GM21423 (cell line): ENCODE results near the gene TSG101.

Experiments used
- ATAC-seq: cut with Tn5 transposase; IDR thresholded peaks from one replicate; pipeline ENCODE4 v1.9.1; 2021; ENCODE audit warnings: mild to moderate bottlenecking, moderate library complexity; ENCODE audit not compliant: unreplicated experiment

The TSG101 gene, protein sequence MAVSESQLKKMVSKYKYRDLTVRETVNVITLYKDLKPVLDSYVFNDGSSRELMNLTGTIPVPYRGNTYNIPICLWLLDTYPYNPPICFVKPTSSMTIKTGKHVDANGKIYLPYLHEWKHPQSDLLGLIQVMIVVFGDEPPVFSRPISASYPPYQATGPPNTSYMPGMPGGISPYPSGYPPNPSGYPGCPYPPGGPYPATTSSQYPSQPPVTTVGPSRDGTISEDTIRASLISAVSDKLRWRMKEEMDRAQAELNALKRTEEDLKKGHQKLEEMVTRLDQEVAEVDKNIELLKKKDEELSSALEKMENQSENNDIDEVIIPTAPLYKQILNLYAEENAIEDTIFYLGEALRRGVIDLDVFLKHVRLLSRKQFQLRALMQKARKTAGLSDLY

DNA sequence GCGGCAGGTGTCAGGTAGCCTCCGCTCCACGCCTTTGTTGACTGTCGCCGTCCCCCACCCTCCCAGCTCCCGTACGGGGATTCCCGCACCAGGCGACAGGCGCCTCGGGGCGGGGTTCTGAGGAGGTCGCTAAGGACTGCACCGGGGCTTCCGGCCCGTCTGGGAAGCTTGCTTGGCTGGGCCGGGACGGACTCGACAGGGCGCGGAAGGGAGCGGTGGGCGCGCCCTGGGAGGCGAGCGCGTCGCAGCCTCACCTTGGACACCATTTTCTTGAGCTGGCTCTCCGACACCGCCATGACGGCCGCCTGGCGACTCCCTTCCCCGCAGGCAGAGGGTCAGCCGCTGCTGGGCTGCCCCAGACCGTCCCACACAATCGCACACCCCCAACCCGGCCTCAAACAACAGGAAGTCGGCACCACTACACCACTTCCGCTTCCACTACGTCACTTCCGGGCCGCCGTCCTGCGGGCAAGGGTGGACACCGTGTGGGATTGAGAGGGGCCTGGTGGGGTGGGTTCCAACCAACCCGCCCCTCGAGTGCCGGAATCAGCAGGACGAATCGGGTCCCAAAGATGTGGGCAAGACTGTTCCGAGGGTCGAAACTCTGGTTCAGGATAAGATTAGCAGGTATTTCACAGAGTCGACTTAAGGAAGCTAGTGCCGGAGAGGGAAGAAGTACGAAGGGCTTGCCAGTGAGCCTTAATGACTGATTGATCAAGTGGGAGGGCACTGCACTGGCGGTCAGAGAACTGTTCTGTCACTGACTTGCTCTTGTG lies at the start of gene TSG101:
TSG101 (minus strand) TSS at position 422 of the 776 bp plus-strand sequence; CDS start at position 296, 126 bp downstream.
- ATAC-seq = peak; percentile 96

DNA sequence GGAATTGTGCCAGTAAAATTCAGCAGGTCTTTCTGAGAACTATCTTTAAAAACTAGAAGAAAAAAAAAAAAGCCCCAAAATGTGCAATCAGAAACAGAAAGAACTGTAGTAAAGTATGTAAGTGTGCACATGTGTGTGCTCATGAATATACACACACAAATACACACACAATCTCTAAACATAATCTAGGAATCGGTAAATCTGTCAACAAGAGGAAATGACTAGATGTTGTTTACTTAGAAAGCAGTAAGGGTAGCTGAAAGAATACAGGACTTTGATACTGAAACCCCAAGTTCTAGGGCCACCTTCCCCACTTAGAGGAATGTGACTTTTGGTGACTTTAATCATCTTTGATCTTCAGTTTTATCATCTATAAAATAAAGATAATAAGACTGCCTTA lies 48.6 kb upstream of the TSG101 start:
- ATAC-seq = no peak

DNA sequence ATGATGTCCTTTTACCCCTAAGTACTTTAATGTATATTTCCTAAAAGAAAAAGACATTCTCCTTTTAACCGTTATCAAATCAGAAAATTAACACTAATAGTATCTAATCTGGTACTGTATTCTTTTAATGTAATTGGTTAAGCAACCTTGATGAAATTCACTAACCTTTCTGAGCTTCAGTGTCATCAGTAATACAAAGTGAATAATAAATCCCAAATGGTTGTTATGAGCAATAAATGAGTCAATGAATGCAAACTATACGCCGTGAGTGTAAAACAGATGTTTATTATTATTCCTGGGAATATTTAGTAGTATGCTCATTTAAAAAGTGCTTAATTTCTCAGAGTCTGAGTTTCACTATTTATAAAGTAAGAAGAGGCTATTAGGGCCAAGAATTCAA lies 40.3 kb upstream of the TSG101 start:
- no peak for ATAC-seq

DNA sequence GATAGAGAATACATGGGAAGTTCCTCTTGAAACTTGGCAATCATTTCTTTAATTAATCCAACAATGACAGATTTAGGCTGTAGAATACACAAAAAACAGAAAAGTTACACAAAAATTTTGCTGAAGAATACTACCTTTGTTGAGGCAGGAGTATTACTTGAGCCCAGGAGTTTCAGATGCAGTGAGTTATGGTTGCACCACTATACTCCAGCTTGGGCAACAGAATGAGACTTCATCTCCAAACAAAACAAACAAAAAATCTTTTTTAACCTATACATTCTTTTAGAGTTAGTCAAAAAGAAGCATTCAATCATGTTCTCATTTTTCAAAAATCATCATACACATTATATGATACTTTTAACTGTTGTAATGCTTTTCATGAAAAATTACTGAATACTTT lies 39.7 kb upstream of the TSG101 start:
- ATAC-seq = no peak

DNA sequence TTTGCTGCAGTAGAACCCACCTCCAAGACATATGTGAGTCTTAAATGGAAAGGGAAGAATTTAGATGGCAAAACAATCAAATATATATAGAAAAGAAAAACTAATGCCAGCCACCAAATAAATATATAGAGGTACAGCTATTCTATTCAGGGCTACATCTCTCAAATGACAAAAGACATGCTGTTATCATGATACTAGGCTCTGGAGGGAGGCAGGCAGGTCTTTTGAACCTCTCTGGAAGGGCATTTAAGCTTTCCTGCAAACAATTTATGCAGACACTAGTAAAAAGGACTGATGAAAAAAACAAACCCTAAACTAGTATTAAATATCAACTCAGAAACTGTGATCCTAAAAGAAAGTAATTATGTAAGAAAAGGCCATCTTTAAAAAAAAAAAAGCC lies 37.4 kb upstream of the TSG101 start:
- no peak for ATAC-seq

DNA sequence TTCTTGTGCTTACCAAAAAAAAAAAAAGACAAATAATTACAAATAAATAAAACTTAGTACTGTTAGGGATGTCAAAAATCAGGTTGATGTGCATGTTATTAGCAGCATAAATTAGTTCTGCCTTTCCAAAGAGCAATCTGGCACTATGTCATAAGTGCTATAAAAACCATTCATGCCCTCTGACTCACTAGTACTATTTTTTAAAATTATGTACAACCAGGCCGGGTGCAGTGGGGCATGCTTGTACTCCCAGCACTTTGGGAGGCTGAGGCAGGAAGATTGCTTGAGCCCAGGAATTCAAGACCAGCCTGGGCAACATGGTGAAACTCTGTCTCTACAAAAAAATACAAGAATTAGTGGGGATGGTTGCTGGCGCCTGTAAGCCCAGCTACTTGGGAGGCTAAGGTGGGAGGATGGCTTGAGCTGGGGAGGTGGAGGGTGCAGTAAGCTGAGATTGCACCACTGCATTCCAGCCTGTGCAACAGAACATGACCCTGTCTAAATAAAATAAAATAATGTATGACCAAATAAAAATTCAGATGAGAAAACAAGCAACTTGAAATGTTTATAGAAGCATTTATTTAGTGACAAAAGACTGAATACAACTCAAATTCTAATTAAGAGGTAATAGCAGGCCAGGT lies 36.5 kb upstream of the TSG101 start:
- no peak for ATAC-seq

DNA sequence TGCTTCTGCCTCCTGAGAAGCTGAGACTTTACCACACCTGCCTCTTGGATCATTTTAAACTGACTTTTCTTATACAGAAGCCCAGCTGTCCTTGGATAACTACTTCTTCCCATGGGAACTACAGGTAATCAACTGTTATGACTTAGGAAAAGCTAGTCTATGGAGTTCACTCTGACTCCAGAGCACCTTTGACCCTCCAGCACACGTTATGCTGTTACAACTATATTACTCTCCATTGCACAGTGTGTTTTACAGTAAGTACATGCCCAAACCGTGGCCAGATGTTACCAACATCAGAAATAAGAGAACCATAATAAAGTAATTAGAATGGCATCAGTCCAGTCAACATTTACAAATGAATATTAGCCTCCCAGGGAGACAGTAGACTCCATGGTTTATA lies 21.3 kb upstream of the TSG101 start:
- no peak for ATAC-seq

DNA sequence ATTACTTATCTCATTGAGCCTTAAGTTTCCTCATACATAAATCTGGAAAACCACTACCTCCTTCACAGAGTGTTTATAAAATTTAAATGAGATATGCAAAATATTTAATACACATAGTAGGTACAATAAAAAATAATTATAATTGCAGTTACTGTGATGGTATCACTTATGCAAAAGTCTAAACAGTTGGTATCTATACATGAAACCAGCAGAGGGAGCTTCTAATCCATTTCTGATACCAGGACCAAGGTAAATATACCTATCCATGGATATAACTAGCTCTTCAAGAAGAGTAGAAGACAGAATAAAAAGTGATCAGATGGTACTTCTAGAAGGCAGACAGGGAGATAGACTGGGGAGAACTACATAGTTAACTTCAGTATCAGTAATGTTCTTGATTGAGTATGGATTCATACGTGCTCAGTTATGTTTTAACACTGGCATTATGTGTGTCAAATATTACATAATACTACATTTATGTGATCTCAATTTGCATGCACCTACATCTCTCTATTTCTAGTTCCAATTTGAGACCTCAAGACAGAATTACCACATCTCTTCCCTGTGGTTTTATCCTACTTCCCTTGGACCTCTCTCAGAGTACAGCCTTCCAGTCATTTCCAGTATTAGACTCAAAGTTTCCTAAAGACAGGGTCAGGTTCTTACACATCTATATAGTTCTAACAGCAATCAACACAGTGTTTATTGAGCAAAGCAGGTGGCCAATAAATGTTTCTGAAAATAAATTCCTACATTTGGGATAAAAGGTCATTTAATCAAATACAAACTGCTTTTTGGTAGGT lies 13.7 kb upstream of the TSG101 start:
- ATAC-seq = peak; percentile 49

DNA sequence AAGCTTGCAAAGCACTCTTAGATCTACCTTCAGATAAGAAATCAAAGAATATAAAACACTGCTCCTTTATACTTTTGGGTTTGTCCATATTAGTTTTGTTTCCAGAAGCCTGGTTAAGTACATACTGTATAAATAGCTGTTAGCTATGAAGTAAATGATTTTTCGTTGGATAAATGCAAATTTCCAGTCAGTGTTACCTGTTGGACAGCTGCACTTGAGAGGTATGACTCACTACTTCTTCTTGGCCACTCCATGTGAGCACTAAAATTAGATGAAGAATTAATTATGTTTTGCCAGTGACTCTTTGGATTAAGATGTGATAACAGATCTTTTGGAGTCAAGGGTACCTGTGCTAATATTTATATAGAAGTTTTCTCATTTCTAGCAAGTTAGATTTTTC lies 9.5 kb upstream of the TSG101 start:
- no peak for ATAC-seq

DNA sequence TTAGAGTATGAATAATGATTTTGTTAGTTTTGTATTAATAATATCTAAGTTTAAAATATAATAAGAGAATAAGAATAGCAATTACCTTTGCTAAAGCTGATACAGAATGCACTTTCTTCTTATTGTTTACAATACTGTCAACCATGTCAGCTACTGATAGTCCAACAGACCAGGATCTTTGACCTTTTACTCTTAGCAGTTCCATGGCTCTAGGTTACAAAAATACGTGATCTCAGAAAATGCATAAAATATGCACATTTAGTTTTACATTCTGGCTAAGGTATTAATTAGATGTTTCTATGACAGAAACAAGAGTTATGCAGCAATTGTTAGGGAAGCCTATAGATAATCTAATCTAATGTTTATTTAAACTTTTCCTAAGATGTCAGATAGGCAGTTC lies 7.5 kb upstream of the TSG101 start:
- ATAC-seq = no peak

DNA sequence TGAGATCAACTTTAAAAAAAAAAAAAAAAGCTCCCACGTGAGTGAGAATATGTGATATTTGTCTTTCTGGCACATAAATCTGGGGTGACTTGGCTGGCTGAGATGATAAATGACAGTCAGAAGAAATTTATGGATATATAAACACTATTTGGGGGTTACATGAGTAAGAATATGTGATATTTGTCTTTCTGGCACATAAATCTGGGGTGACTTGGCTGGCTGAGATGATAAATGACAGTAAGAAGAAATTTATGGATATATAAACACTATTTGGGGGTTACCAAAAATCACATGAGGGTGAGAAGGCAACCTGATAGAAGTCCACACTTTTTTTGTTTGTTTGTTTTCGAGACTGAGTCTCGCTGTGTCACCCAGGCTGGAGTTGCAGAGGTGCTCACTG lies 6.6 kb upstream of the TSG101 start:
- no peak for ATAC-seq

DNA sequence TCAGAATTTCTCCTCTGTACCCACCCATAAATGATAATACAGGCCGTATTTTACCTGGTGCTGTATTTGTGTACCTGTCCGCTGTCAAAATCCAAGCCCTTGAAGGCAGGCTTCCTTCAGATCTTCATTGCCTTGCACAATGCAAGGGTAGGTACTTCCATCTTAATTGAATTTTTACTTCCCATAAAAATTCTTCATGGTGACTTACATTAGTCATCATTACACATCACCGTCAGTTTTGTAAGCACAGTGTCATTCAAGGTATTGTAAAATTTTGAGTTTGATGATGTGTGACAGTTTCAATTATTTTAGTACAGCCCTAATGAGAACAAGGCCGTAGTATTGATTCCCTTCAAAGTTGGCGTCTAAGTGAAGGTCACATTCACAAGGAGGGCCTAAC lies 770 bp upstream of the TSG101 start:
- no peak for ATAC-seq

DNA sequence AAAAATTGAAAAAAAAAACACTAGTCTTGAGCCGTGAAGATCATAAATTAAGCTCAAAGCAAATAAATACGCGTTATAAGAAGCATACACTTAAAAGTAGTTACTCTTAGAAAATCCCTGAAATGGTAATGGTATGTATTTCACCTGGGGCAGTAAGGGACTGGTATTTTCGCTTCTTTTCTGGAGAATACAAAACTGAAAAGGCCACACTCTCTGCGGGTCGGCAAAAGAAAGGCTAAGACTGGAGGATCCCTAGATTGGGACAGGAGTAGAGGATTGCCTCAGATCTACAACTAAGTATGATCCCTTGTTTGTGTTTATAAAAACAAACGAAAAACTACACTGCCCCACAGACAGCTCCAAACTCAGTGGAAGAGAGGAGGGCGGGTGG lies 617 bp downstream of the TSG101 start:
- ATAC-seq = no peak

DNA sequence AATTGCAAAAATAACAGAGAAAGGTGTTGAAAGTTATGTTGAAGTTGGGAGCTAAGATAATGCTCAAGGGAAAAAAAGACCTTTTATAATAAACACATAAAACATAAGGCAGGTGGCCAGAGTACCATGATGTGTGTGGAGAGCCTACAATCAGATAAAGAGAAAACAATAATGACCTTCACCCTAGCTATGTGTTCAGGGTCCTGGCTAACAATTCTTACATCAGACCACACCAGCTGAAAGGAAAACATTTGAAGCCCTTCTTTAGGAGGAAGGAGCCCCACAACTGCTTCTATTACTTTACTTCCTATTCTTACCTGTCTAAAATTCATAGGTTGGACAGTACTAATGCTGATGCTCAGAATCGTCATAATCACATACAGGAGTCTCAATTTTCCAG lies 2.5 kb downstream of the TSG101 start:
- ATAC-seq = no peak

DNA sequence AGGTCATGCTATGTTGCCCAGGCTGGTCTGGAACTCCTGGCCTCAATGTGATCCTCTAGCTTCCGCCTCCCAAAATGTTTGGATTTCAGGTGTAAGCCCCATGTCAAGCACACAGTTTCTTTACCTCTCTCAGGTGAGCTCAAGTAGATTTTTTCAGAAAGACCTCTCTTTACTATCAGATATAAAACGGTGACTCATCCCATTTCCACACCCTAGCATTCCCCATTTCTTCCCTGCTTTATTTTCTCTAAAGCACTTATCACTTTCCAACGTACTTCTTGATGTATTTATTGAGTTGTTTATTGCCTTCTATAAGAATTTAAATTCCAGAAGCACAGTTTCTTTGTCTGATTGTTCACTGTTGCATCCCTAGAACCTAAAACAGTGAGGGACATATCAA lies 3.7 kb downstream of the TSG101 start:
- ATAC-seq = no peak

DNA sequence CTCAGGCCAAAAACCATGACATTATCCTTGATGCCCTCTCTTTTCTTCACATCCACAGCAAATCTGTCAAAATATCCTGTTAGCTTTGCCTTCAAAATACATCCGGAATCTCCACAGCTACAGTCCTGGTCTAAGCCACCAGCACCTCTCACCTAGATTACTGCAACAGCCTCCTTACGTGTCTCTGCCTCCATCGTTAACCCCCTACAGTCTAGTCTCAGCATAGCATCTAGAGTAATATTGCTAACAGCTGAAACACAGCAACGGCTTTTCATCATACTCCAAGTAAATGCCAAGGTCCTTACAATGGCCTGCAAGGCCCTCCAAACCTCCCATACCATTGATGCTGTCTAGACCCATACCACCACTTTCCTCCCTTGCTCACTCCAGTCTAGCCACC lies 4.4 kb downstream of the TSG101 start:
- ATAC-seq = no peak

DNA sequence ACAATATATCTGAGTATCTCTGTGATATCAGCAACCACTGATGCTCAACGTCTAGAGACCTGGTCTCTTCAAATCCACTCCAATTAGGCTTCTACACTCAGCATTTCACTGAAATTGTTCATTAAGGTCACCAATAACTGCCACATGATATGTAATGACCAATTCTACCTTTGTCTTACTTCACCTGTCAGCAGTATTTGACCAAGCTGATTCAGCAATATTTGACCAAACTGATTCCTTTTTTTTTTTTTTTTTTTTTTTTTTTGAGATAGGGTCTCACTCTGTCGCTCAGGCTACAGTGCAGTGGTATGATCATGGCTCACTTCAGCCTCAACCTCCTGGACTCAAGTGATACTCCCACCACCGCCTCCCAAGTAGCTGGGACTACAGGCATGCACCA lies 5.6 kb downstream of the TSG101 start:
- ATAC-seq = no peak

DNA sequence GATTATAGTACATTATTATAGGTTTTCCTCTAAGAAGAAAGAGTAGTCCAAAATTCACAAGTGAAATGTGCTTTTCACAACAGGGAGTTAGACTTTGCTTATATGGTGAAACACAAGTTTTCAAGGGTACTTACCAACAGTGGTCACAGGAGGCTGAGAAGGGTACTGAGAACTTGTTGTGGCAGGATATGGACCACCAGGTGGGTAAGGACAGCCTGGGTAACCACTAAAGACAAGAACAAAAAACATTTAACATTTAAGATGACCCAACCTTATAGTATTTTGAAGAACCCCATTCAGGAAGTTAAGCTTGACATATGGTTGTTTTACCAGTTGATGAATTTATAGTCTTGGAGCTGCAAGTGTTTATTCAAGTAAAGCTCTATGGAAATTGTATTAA lies 24.4 kb downstream of the TSG101 start:
- no peak for ATAC-seq

DNA sequence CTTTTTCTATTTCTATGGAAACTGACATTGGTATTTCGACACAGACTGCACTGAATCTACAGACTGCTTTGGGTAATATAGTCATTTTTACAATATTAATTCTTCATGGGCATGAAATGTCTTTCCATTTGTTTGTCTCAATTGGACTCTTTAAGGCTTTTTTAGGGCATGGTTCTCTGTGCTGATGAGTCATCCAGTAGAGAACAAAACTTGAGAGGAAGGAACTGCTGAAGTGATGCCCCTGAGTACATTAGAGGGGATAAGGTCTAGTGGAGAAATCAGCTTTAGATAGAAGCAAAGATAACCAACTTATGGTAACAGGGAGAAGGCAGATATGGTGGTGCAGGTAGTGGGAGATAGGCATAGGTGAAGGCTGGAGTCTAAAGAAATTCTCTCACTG lies 25.1 kb downstream of the TSG101 start:
- ATAC-seq = no peak

DNA sequence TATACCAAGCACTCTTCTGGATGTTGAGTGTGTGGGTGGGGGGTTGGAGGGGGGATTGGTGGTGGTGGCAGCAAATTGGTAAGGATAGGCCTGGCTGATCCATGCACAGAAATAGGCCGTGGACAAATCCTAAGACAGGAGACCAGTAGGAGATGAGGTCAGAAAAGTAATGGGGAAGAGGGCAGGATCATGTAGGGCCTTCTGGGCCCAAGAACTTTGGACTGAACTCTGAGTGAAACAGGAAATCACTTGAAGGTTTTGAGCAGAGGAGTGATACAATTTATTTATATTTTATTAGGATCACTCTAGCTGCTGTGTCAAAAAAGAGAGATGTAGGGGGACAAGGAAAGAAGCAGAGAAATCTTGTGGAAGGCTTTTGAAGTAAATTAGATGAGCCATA lies 28.7 kb downstream of the TSG101 start:
- ATAC-seq = no peak

DNA sequence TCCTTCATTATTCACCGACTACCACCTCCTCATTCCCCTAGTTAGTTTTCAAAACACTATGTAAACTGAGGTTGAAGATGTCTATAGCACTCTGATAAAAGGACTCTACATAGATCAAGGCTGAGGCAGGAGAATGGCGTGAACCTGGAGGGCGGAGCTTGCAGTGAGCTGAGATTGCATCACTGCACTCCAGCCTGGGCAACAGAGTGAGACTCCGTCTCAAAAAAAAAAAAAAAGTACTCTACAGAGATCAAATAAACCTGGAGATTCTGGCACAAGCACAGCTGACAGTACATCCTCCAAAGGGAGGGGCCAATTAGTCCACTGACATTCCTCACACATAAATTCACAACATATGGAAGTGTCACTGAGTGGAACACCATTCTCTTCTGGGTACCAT lies 31.0 kb downstream of the TSG101 start:
- ATAC-seq = no peak
